Measurements from ENCODE around the gene C10orf88.

DNA sequence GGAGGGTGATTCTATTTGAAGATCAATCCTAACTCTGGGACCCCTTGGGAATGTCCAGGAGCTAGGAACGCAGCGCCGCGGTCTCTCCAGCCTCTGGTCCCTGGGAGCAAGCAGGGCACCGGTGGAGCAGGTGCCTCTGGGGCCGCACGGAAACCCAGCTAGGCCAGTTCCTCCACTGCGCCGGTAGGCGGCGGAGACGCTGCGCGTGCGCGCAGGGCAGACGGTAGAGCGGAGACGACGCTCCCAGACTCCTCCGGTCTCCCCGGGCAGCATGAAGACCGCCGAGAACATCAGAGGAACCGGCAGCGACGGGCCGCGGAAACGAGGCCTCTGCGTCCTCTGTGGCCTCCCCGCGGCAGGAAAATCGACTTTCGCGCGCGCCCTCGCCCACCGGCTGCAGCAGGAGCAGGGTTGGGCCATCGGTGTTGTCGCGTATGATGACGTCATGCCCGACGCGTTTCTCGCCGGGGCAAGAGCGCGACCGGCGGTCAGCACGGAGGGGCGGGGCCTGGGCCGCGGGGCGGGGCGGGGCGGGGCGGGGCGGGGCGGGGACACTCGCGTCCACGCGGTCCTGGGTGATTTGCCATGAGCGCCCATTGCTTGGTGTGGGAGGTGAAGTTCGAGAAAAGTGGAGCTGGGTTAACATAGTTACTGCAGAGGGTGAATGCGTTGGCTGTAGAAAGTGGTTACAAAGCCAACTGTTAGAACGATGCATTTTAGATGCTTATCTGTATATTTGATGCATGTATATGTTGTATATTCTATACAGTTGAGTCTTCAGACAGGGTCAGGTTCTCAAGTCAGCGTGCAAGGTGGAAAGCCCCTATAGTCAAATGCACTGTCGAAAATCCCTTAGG is 26.4 kb upstream of the C10orf88 start, which contains the start of gene PSTK:
- TF ChIP-seq POLR2A (IDR thresholded peaks at IDR 0.05; ENCODE audit: low read length) = peak; percentile 86
- TF ChIP-seq GATA1 (IDR thresholded peaks at IDR 0.05; ENCODE audit: low read depth, low read length) = no peak

Data from erythroblast (primary cell).